Duodenal mucosa (tissue), 2 donors: ENCODE measurements around the gene IRF2BP1.
A peak's percentile ranks its signal among the peaks of the same experiment; 100 is the strongest.

ENCODE experiments used
- H3K27ac ChIP-seq: one replicate; pipeline ENCODE4 v1.7.0; 2013; ENCODE audit warnings: low read depth, low read length
- H3K27me3 ChIP-seq, 2 donors: one replicate each; pipeline ENCODE4 v1.7.0; 2013; ENCODE audit warnings: low read length in 2 of 2, control low read depth in 1 of 2; ENCODE audit not compliant: insufficient read depth in 2 of 2, control insufficient read depth in 1 of 2
- H3K36me3 ChIP-seq, 2 donors: one replicate each; pipeline ENCODE4 v1.7.0; 2013; ENCODE audit warnings: low read length in 2 of 2, control low read depth in 1 of 2; ENCODE audit not compliant: insufficient read depth in 2 of 2, control insufficient read depth in 1 of 2
- H3K4me1 ChIP-seq, 2 donors: one replicate each; pipeline ENCODE4 v1.7.0; 2013; ENCODE audit warnings: low read length in 2 of 2, control low read depth in 1 of 2; ENCODE audit not compliant: insufficient read depth in 2 of 2, control insufficient read depth in 1 of 2
- H3K4me3 ChIP-seq, 2 donors: one replicate each; pipeline ENCODE4 v1.7.0; 2013; ENCODE audit warnings: low read length in 2 of 2, low read depth in 1 of 2
- H3K9ac ChIP-seq, 2 donors: one replicate each; pipeline ENCODE4 v1.7.0; 2013; ENCODE audit warnings: low read length in 2 of 2, low read depth in 1 of 2
- H3K9me3 ChIP-seq, 2 donors: one replicate each; pipeline ENCODE4 v1.7.0; 2013; ENCODE audit warnings: low read length in 2 of 2, control low read depth in 1 of 2; ENCODE audit not compliant: control insufficient read depth in 1 of 2

The IRF2BP1 gene

DNA sequence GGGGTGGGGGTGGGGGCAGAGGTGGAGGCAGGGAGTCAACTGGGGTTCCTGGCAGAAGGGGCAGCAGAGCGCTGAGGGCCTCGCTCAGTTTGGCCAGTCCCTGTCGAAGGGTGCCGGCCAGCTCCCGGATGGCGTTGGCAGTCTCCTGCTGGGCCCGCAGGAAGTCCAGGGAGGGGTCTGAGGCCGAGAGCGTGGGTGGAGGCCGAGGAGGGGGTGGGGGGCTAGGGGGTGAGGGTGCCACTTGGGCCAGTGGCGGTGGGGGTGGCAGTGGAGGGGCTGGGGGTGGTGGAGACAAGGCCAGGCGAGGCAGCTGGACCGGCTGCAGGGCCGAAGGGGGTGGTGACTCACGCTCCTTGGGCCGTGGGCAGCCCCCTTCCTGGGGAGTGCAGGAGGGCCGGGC lies 4.9 kb upstream of the IRF2BP1 start:
- H3K36me3 ChIP-seq, result peaks cover 0 to 3% of the 10 kb centered on the region in 2 donors
- H3K4me3 ChIP-seq, result no peak overlapping the region
- peaks cover 4 to 8% of the 10 kb centered on the region in 2 donors for H3K4me1 ChIP-seq
- no peak overlapping the region for H3K9ac ChIP-seq
- H3K9me3 ChIP-seq, result no peaks in the 10 kb centered on the region
- H3K27me3 ChIP-seq, result no peaks in the 10 kb centered on the region
- no peak overlapping the region for H3K27ac ChIP-seq

DNA sequence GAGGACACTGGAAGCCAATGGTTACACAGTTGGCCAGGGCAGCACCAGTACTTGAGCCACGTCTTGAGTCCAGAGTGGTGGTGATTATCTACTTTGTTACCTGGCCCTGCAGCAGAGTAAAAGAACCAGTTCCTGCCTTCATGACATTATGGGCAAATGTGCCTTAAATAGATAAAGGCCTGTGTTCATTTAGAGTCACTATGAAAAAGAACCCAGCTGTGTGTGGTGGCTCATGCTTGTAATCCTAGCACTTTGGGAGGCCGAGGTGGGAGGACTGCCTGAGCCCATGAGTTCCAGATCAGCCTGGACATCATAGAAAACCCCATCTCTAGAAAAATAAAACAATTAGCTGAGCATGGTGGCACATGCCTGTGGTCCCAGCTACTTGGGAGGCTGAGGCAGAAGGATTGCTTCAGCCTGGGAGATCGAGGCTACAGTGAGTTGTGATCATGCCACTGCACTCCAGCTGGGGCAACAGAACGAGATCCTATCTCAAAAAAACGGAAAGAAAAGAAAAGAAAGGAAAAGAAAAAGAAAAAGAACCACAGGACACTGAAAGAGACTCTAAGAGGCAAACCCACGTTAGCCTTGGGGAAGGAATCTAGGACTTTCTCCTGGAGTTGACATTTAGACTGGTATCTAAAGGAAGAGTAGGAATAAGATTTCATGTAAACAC lies 3.4 kb upstream of the IRF2BP1 start:
- H3K27me3 ChIP-seq, result no peaks in the 10 kb centered on the region
- peaks cover 4 to 16% of the 10 kb centered on the region in 2 donors for H3K4me1 ChIP-seq
- H3K9me3 ChIP-seq, result no peaks in the 10 kb centered on the region
- no peak overlapping the region for H3K4me3 ChIP-seq
- no peaks in the 10 kb centered on the region for H3K36me3 ChIP-seq
- no peak overlapping the region for H3K27ac ChIP-seq
- no peak overlapping the region for H3K9ac ChIP-seq

- Histone ChIP-seq H3K4me3 (peak overlapping the region; percentile 82 to 91), H3K9ac (peak overlapping the region; percentile 80 to 85), H3K4me1 (peaks cover 16 to 33% of the 10 kb centered on the region in 2 donors), H3K36me3 (no peaks in the 10 kb centered on the region), H3K27ac (peak overlapping the region; percentile 71), H3K27me3 (no peaks in the 10 kb centered on the region), H3K9me3 (no peaks in the 10 kb centered on the region)
Measured at GRCh38 chr19:45887200-45887710, 1.3 kb upstream of the IRF2BP1 start.

DNA sequence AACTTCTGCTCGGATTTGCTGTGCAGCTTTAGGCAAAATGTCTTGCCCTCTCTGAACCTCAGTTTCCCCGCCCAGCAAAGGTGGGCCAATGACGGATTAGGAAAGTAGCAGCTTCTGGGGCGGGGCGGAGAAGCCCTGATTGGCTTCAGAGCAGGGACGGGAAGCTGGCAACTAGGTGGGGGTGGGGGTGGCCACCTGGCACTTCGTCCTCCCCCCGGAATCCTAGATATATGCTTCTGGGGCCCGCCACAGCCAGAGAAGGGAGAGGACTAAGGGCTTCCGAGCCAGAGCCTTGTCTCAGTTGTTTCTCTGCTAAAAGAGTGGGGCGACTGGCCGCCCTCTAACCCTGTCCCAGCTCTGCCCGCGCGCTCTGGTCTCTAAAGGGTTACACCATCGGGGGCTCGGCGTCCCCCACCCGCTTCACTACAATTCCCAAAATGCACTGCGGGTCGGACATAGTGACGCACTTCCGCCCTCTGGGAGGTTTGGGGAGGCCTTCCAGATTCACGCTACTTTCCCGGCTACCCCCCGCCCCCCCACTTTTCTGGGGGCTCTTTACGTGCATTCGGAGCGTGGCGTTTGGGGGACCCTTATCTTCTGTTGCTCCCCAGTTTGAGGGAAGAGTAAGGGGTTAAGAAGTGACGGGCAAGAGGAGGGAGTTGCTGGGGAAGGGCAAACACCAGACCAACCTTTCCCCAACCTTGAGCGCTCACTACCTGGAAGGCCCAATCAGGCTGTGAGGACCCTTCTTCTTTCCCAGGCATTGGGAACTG lies 672 bp upstream of the IRF2BP1 start:
- H3K27me3 ChIP-seq, result no peaks in the 10 kb centered on the region
- peak overlapping the region; percentile 80 to 85 for H3K9ac ChIP-seq
- H3K4me1 ChIP-seq, result peaks cover 22 to 39% of the 10 kb centered on the region in 2 donors
- H3K27ac ChIP-seq, result peak overlapping the region; percentile 82
- H3K36me3 ChIP-seq, result no peaks in the 10 kb centered on the region
- H3K4me3 ChIP-seq, result peak overlapping the region; percentile 82 to 91
- no peaks in the 10 kb centered on the region for H3K9me3 ChIP-seq

DNA sequence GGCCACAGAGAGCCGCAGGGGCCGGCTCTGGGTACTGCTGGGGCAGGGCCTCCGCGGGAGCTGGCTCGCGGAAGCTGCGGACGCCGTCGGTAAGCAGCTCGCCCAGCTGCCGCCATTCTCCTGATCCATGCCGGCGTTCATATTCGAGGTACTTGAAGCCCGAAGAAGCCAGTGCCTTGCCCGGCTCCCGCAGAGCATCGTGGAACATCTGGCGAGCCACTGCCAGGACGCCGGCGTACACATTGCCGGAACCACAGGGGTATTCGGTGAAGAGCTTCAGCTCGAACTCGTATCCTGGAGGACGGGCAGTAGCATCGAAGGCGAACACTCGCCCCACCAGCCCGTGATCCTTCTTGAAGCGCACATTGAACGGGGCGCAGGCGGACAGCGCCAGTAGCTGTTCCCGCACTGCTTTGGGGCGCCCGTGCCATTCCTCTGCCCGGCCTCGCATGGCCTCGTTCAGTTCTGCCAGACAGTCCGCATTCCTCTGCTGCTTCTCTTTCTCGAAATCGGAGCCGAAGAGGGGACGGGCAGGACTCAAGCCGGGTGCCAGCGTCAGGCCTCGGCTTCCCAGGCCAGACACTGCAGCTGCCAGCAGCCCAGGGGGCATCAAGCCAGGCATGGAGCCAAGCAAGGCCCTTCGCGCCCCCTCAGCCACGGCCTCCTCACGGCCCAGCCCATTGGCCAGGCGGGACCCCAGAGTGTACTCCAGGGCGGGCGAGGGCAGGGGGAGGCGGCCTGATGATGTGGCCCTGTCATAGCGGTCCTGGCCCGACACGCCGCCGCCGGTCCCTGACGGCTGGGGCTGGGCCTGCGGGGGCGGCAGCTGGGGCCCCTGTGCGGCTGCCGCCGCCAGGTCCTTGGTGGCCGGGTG lies 1.0 kb downstream of the IRF2BP1 start:
- peak overlapping the region; percentile 82 to 91 for H3K4me3 ChIP-seq
- H3K36me3 ChIP-seq, result no peaks in the 10 kb centered on the region
- H3K9me3 ChIP-seq, result no peaks in the 10 kb centered on the region
- peak overlapping the region; percentile 51 to 66 for H3K9ac ChIP-seq
- no peaks in the 10 kb centered on the region for H3K27me3 ChIP-seq
- no peak overlapping the region for H3K27ac ChIP-seq
- peaks cover 31 to 46% of the 10 kb centered on the region in 2 donors for H3K4me1 ChIP-seq

- Histone ChIP-seq H3K36me3 (no peaks in the 10 kb centered on the region), H3K9me3 (no peaks in the 10 kb centered on the region), H3K27ac (no peak overlapping the region), H3K4me3 (peak overlapping the region; percentile 82 to 91), H3K27me3 (no peaks in the 10 kb centered on the region), H3K4me1 (peaks cover 31 to 46% of the 10 kb centered on the region in 2 donors), H3K9ac (peak overlapping the region; percentile 59 to 66)
Measured at GRCh38 chr19:45883881-45884681, 1.9 kb downstream of the IRF2BP1 start.

GRCh38 chr19:45883586-45883880 lies 2.4 kb downstream of the IRF2BP1 start:
- H3K27ac ChIP-seq, result no peak overlapping the region
- peaks cover 33 to 50% of the 10 kb centered on the region in 2 donors for H3K4me1 ChIP-seq
- no peaks in the 10 kb centered on the region for H3K27me3 ChIP-seq

GRCh38 chr19:45882652-45883585 lies 3.0 kb downstream of the IRF2BP1 start:
- peak overlapping the region; percentile 77 to 81 for H3K9ac ChIP-seq
- H3K27me3 ChIP-seq, result no peaks in the 10 kb centered on the region
- peak overlapping the region; percentile 57 to 62 for H3K4me3 ChIP-seq
- no peaks in the 10 kb centered on the region for H3K9me3 ChIP-seq
- no peaks in the 10 kb centered on the region for H3K36me3 ChIP-seq
- H3K27ac ChIP-seq, result peak overlapping the region; percentile 78
- H3K4me1 ChIP-seq, result peaks cover 39 to 56% of the 10 kb centered on the region in 2 donors

More at GRCh38 chr19:45883586-45883880, 2.4 kb downstream of the IRF2BP1 start:
- peak overlapping the region; percentile 82 to 91 for H3K4me3 ChIP-seq
- H3K36me3 ChIP-seq, result no peaks in the 10 kb centered on the region
- H3K9ac ChIP-seq, result peak overlapping the region; percentile 59 to 66
- no peaks in the 10 kb centered on the region for H3K9me3 ChIP-seq
